Lung (tissue), 12 donors: ENCODE measurements around the gene MRPL50. TPM values are rescaled to one million over a fixed set of nuclear protein-coding genes. Genes with fewer than 3 reads are reported as not detected.

Experiments
- ATAC-seq: fragments of 200-7000 bp; cut with Tn5 transposase; one replicate; pipeline ENCODE4 v1.9.1; 2020; ENCODE audit warnings: moderate number of reproducible peaks; ENCODE audit not compliant: insufficient read depth, low FRiP score
- DNase-seq, 3 donors: peaks; one replicate each; pipeline ENCODE4 v3.0.0-alpha.2; 2013 to 2017
- H3K27ac ChIP-seq, 2 donors: one replicate each; pipeline ENCODE4 v1.5.1; 2013; ENCODE audit warnings: mild to moderate bottlenecking in 2 of 2, moderate library complexity in 2 of 2, control low read depth in 1 of 2, inconsistent platforms in 1 of 2, low read depth in 1 of 2, low read length in 1 of 2
- H3K27me3 ChIP-seq, 3 donors: one replicate each; pipeline ENCODE4 v1.5.1; 2013; ENCODE audit warnings: low read length in 2 of 3; ENCODE audit not compliant: control insufficient read depth in 3 of 3, insufficient read depth in 3 of 3
- H3K36me3 ChIP-seq, 4 donors: one replicate each; pipeline ENCODE4 v1.5.1; 2013; ENCODE audit warnings: low read length in 4 of 4, mild to moderate bottlenecking in 1 of 4, moderate library complexity in 1 of 4; ENCODE audit not compliant: control insufficient read depth in 4 of 4, insufficient read depth in 4 of 4
- H3K4me1 ChIP-seq, 5 donors: one replicate each; pipeline ENCODE4 v1.5.1; 2013; ENCODE audit warnings: low read length in 5 of 5, mild to moderate bottlenecking in 2 of 5, moderate library complexity in 1 of 5; ENCODE audit not compliant: control insufficient read depth in 5 of 5, insufficient read depth in 5 of 5
- H3K4me3 ChIP-seq: one replicate; pipeline ENCODE4 v1.5.1; 2013; ENCODE audit warnings: mild to moderate bottlenecking, control low read depth, moderate library complexity
- H3K9ac ChIP-seq, 2 donors: one replicate each; pipeline ENCODE4 v1.5.1; 2013; ENCODE audit warnings: low read length in 2 of 2, control low read depth in 1 of 2; ENCODE audit not compliant: insufficient read depth in 1 of 2
- H3K9me3 ChIP-seq, 4 donors: one replicate each; pipeline ENCODE4 v1.5.1; 2013; ENCODE audit warnings: low read length in 3 of 4, mild to moderate bottlenecking in 1 of 4, moderate library complexity in 1 of 4; ENCODE audit not compliant: control insufficient read depth in 4 of 4, insufficient read depth in 3 of 4
- WGBS, 2 donors: extraction: QIAGEN DNeasy Blood & Tissue Kit; methylation state at CpG; one replicate each; pipeline ENCODE4 v1.1.7; 2013; 5-methylcytosine and 5-hydroxymethylcytosine counted together
- polyA plus RNA-seq, 2 donors: library from polyadenylated mRNA; stranded (reverse); fragments of 200-250 nt; gene quantifications; one replicate each; pipeline ENCODE4 v1.2.1, GENCODE V29; 2013
- total RNA-seq, 2 donors: library from RNA; depleted of rRNA in 1 of 2; stranded (reverse); fragments of >200 nt in 1 of 2; gene quantifications; one replicate each; pipeline ENCODE4 v1.2.1, GENCODE V29; 2014 to 2021
- TF ChIP-seq, protein P1 (sequence below): IDR thresholded peaks from 2 replicates; pipeline ENCODE4 v1.5.1; 2012; ENCODE audit warnings: mild to moderate bottlenecking; ENCODE audit errors: control extremely low read depth, extremely low read depth
- donor health status: control.
- donor health status: control.
- donor health status: Bipolar disorder and iron deficiency.
- donor health status: healthy.
- donor health status: DM: yes; HTN: yes; CAD: no.

MRPL50 gene
- total and polyA plus RNA-seq, 4 donors = 7.9 to 23.0 (median 8.8) TPM

DNA sequence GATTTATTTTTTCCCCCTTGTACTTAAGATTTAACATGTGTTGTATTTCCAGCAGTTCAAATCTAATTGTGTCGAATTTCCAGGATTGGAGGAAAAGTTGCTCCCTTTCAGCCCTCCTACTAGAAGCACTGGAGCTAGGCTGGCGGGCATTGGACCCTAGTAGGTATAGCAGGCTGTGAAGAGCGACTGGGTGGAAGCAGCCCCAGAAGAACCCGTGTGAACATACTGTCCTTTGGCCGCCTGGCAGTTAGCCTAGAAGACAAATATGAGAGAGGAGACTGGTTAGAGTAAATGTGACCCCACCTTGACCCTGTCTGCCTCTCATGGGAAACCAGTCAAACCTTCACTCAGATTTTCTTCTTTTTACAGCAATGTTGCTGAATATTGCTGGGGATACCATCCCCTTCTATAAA lies 23.2 kb upstream of the MRPL50 start:
- no peak overlapping the region for H3K27ac ChIP-seq
- DNase-seq (peak in 1 of 3 donors; percentile 22), ATAC-seq (no peak)
- no peaks in the 10 kb centered on the region for H3K36me3 ChIP-seq
- peaks cover 0 to 5% (median 1%) of the 10 kb centered on the region in 4 donors for H3K9me3 ChIP-seq
- H3K27me3 ChIP-seq = no peaks in the 10 kb centered on the region
- WGBS, 2 donors = 72 to 82% methylated on average over 5 of the region's 5 CpGs
- no peak overlapping the region for H3K9ac ChIP-seq
- H3K4me3 ChIP-seq = no peak overlapping the region
- TF ChIP-seq, protein P1, sequence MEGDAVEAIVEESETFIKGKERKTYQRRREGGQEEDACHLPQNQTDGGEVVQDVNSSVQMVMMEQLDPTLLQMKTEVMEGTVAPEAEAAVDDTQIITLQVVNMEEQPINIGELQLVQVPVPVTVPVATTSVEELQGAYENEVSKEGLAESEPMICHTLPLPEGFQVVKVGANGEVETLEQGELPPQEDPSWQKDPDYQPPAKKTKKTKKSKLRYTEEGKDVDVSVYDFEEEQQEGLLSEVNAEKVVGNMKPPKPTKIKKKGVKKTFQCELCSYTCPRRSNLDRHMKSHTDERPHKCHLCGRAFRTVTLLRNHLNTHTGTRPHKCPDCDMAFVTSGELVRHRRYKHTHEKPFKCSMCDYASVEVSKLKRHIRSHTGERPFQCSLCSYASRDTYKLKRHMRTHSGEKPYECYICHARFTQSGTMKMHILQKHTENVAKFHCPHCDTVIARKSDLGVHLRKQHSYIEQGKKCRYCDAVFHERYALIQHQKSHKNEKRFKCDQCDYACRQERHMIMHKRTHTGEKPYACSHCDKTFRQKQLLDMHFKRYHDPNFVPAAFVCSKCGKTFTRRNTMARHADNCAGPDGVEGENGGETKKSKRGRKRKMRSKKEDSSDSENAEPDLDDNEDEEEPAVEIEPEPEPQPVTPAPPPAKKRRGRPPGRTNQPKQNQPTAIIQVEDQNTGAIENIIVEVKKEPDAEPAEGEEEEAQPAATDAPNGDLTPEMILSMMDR = no peak
- peaks cover 0 to 2% (median 0%) of the 10 kb centered on the region in 5 donors for H3K4me1 ChIP-seq

DNA sequence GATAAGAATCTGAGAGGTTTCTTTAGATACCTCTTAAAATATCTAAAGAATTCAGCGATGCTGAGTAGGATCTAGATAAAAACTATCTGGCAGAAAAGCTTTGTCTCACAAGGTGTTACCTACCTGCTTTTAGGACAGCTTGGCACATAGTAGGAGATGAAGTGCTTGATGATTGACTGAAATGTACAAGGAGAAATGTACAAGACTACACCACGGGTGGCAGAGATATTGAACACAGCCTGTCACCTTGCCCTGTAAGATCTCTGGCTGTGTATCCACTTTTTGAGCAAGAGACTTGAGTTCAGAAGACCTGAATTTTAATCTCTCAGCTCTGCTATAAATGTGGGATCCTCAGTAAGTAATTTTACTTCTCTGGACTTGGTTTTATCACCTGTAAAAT lies 21.4 kb upstream of the MRPL50 start:
- TF ChIP-seq, protein P1 = no peak
- DNase-seq = no peak
- no peak overlapping the region for H3K4me3 ChIP-seq
- H3K4me1 ChIP-seq = peaks cover 0 to 2% (median 0%) of the 10 kb centered on the region in 5 donors
- peaks cover 0 to 9% (median 3%) of the 10 kb centered on the region in 4 donors for H3K9me3 ChIP-seq
- WGBS, 2 donors = 89 to 93% methylated on average over 2 of the region's 2 CpGs
- H3K27me3 ChIP-seq = no peaks in the 10 kb centered on the region
- no peak overlapping the region for H3K9ac ChIP-seq
- ATAC-seq = no peak
- peaks cover 0 to 9% (median under 1%) of the 10 kb centered on the region in 4 donors for H3K36me3 ChIP-seq
- no peak overlapping the region for H3K27ac ChIP-seq

DNA sequence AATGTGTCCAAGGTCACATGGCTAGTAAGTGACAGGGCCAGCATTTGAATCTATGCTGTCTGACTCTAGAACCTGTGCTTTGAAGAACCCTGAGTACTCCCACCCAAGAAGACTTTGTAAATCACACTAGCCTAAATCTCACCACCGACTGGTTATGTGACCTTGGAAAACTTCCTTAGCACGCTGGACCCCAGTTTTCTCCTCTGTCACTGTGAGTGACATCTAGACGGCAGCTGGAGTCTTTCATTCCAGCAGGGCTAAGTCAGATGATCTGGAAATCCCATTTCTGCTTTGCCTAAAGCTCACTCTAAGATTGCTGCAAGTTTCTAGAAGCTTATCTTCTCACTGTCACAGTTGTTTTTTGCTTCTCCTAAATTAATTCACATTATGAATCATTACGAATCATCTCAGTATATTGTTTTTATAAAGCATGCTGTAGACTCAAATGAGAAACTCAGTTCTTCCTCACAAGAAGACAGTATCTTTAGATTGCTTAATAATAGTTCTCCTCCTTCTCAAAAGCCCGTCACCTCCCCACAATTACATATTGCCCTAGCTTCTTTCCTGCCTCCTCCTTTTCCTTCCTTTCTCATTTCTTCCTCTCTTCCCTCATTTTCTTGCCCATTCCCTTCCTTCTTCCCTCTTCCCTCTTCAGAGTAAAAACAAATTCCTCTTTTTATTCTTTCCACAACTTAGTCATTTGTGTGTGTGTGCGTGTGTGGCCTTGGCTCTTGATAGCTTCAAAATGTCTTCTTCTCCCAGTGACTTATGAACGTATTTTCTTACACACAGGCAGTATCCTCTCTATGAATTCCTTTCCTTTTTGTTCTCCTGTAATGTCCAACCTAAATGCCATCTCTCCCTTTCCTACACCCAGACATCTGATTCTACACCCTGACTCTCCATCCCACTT lies 20.4 kb upstream of the MRPL50 start:
- no peak overlapping the region for H3K27ac ChIP-seq
- TF ChIP-seq, protein P1 = no peak
- no peak overlapping the region for H3K4me3 ChIP-seq
- H3K9me3 ChIP-seq = peaks cover 0 to 9% (median 3%) of the 10 kb centered on the region in 4 donors
- no peaks in the 10 kb centered on the region for H3K27me3 ChIP-seq
- H3K9ac ChIP-seq = no peak overlapping the region
- WGBS, 2 donors = 72 to 78% methylated on average over 7 of the region's 7 CpGs
- H3K36me3 ChIP-seq = peaks cover 0 to 9% (median 1%) of the 10 kb centered on the region in 4 donors
- DNase-seq (no peak), ATAC-seq (no peak)
- peaks cover 0 to 2% (median 0%) of the 10 kb centered on the region in 5 donors for H3K4me1 ChIP-seq
